IPS-18a (cell line): Measurements from ENCODE around the gene BANF1.
"Not testable (repeated sequence)": the region's sequence is repeated elsewhere in the genome, so short reads cannot be mapped to it uniquely, and the experiment has no call there.

Experiments
- H3K27ac ChIP-seq: one replicate; pipeline ENCODE4 v1.5.1; 2013; ENCODE audit warnings: low read length
- H3K27me3 ChIP-seq: one replicate; pipeline ENCODE4 v1.6.1; 2013; ENCODE audit warnings: mild to moderate bottlenecking, low read length; ENCODE audit not compliant: control insufficient read depth, insufficient read depth
- H3K36me3 ChIP-seq: one replicate; pipeline ENCODE4 v1.6.1; 2013; ENCODE audit warnings: low read depth, low read length; ENCODE audit not compliant: control insufficient read depth
- H3K4me1 ChIP-seq: one replicate; pipeline ENCODE4 v1.6.1; 2013; ENCODE audit warnings: low read depth, low read length; ENCODE audit not compliant: control insufficient read depth
- H3K4me3 ChIP-seq: one replicate; pipeline ENCODE4 v1.5.1; 2013; ENCODE audit warnings: low read length
- H3K9ac ChIP-seq: one replicate; pipeline ENCODE4 v1.6.1; 2013; ENCODE audit warnings: mild to moderate bottlenecking, low read length, moderate library complexity
- H3K9me3 ChIP-seq: one replicate; pipeline ENCODE4 v1.6.1; 2013; ENCODE audit warnings: low read depth, low read length; ENCODE audit not compliant: control insufficient read depth

The BANF1 gene

GRCh38 chr11:66014804-66015453 is 12.6 kb downstream of the BANF1 start:
- no peaks in the 10 kb centered on the region for H3K9me3 ChIP-seq
- no peak overlapping the region for H3K9ac ChIP-seq
- H3K4me1 ChIP-seq: no peaks in the 10 kb centered on the region
- no peak overlapping the region for H3K27ac ChIP-seq
- H3K36me3 ChIP-seq: no peaks in the 10 kb centered on the region
- H3K4me3 ChIP-seq: no peak overlapping the region
- H3K27me3 ChIP-seq: no peaks in the 10 kb centered on the region

GRCh38 chr11:66015454-66015881 is 13.2 kb downstream of the BANF1 start:
- no peak overlapping the region for H3K27ac ChIP-seq
- H3K36me3 ChIP-seq: no peaks in the 10 kb centered on the region
- H3K27me3 ChIP-seq: no peaks in the 10 kb centered on the region
- no peak overlapping the region for H3K9ac ChIP-seq
- H3K4me3 ChIP-seq: no peak overlapping the region
- H3K9me3 ChIP-seq: no peaks in the 10 kb centered on the region
- H3K4me1 ChIP-seq: no peaks in the 10 kb centered on the region

- Histone ChIP-seq H3K4me3 (no peak overlapping the region), H3K9ac (no peak overlapping the region), H3K36me3 (no peaks in the 10 kb centered on the region), H3K9me3 (no peaks in the 10 kb centered on the region), H3K27ac (no peak overlapping the region), H3K4me1 (no peaks in the 10 kb centered on the region), H3K27me3 (no peaks in the 10 kb centered on the region)
Measured at GRCh38 chr11:66015936-66016792, 13.9 kb downstream of the BANF1 start.

GRCh38 chr11:66016793-66017177 is 14.5 kb downstream of the BANF1 start:
- Histone ChIP-seq H3K27ac (no peak overlapping the region), H3K4me1 (no peaks in the 10 kb centered on the region), H3K4me3 (no peak overlapping the region), H3K9me3 (no peaks in the 10 kb centered on the region), H3K9ac (no peak overlapping the region), H3K36me3 (no peaks in the 10 kb centered on the region), H3K27me3 (peaks cover 2% of the 10 kb centered on the region)

- H3K4me3 ChIP-seq: no peak overlapping the region
- H3K27me3 ChIP-seq: peaks cover 7% of the 10 kb centered on the region
- H3K36me3 ChIP-seq: no peaks in the 10 kb centered on the region
- H3K27ac ChIP-seq: no peak overlapping the region
- no peak overlapping the region for H3K9ac ChIP-seq
- no peaks in the 10 kb centered on the region for H3K4me1 ChIP-seq
- no peaks in the 10 kb centered on the region for H3K9me3 ChIP-seq
Measured at GRCh38 chr11:66017321-66017720, 15.0 kb downstream of the BANF1 start.

GRCh38 chr11:66020212-66020611 is 17.9 kb downstream of the BANF1 start:
- H3K4me3 ChIP-seq: no peak overlapping the region
- H3K27ac ChIP-seq: no peak overlapping the region
- H3K4me1 ChIP-seq: no peaks in the 10 kb centered on the region
- no peaks in the 10 kb centered on the region for H3K36me3 ChIP-seq
- peaks cover 20% of the 10 kb centered on the region for H3K27me3 ChIP-seq
- no peaks in the 10 kb centered on the region for H3K9me3 ChIP-seq
- H3K9ac ChIP-seq: no peak overlapping the region

- H3K27ac ChIP-seq: no peak overlapping the region
- H3K9ac ChIP-seq: no peak overlapping the region
- no peak overlapping the region for H3K4me3 ChIP-seq
- no peaks in the 10 kb centered on the region for H3K4me1 ChIP-seq
- H3K27me3 ChIP-seq: peaks cover 20% of the 10 kb centered on the region
- no peaks in the 10 kb centered on the region for H3K36me3 ChIP-seq
- no peaks in the 10 kb centered on the region for H3K9me3 ChIP-seq
Measured at GRCh38 chr11:66020618-66021357, 18.5 kb downstream of the BANF1 start.

GRCh38 chr11:66022401-66023185 is 20.3 kb downstream of the BANF1 start:
- no peak overlapping the region for H3K9ac ChIP-seq
- peaks cover 20% of the 10 kb centered on the region for H3K27me3 ChIP-seq
- no peak overlapping the region for H3K4me3 ChIP-seq
- H3K36me3 ChIP-seq: no peaks in the 10 kb centered on the region
- H3K9me3 ChIP-seq: no peaks in the 10 kb centered on the region
- H3K27ac ChIP-seq: no peak overlapping the region
- H3K4me1 ChIP-seq: no peaks in the 10 kb centered on the region

GRCh38 chr11:66023186-66023440 is 20.8 kb downstream of the BANF1 start:
- peaks cover 20% of the 10 kb centered on the region for H3K27me3 ChIP-seq
- not testable (repeated sequence) for H3K27ac ChIP-seq, H3K4me1 ChIP-seq, H3K9me3 ChIP-seq, H3K9ac ChIP-seq, H3K36me3 ChIP-seq, H3K4me3 ChIP-seq

GRCh38 chr11:66026017-66026529 is 23.8 kb downstream of the BANF1 start, which contains the start of gene CATSPER1:
TSS of gene CATSPER1 (minus strand) at chr11:66026479. CDS start at chr11:66026379, 100 bp downstream.
- H3K9ac ChIP-seq: no peak within 1 kb of the TSS
- no peak within 1 kb of the TSS for H3K4me3 ChIP-seq
- H3K4me1 ChIP-seq: no peaks in the 10 kb centered on the region
- H3K9me3 ChIP-seq: no peaks in the 10 kb centered on the region
- peaks cover 20% of the 10 kb centered on the region for H3K27me3 ChIP-seq
- H3K27ac ChIP-seq: no peak within 1 kb of the TSS
- H3K36me3 ChIP-seq: no peaks in the 10 kb centered on the region
